GM18508 (cell line): ENCODE data around the gene PAX3.

Experiments
- ATAC-seq: cut with Tn5 transposase; IDR thresholded peaks from one replicate; pipeline ENCODE4 v1.9.1; 2021; ENCODE audit warnings: moderate number of reproducible peaks; ENCODE audit not compliant: insufficient read depth, unreplicated experiment

Gene PAX3

GRCh38 chr2:222298311-222299150, at the start of gene PAX3:
TSS of gene PAX3 (minus strand) at chr2:222298998. CDS start at chr2:222298615, 383 bp downstream.
- no peak for ATAC-seq

- no peak for ATAC-seq
These were observed 42.5 kb upstream of the PAX3 start for GRCh38 chr2:222341331-222341730.

DNA sequence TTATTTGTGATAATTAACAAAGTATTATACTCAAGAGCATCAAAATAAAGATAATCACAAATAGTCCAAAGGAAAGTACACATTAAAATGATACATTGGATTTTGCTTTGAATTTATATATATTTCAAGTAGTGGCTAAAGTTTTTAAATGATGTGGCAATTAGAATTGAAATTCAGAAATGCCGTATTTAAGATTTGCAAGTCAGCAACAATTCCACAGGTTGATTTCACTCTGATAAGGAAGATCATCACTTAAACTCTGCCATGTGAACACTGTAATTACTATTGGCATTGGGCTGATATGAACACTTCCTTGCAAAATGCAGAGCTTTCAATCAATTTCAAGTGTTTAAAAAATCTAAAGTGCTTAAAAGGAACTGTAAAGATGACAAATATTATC, 39.6 kb upstream of the PAX3 start:
- ATAC-seq, result no peak

- ATAC-seq, result no peak
These were observed 38.1 kb upstream of the PAX3 start for GRCh38 chr2:222336931-222337330.

- ATAC-seq, result no peak
These were observed 37.6 kb upstream of the PAX3 start for GRCh38 chr2:222336442-222336841.

- ATAC-seq, result no peak
These were observed 36.1 kb upstream of the PAX3 start for GRCh38 chr2:222334914-222335313.

- ATAC-seq, result no peak
These were observed 34.6 kb upstream of the PAX3 start for GRCh38 chr2:222333397-222333796.

- ATAC-seq, result no peak
These were observed 33.3 kb upstream of the PAX3 start for GRCh38 chr2:222332116-222332515.

DNA sequence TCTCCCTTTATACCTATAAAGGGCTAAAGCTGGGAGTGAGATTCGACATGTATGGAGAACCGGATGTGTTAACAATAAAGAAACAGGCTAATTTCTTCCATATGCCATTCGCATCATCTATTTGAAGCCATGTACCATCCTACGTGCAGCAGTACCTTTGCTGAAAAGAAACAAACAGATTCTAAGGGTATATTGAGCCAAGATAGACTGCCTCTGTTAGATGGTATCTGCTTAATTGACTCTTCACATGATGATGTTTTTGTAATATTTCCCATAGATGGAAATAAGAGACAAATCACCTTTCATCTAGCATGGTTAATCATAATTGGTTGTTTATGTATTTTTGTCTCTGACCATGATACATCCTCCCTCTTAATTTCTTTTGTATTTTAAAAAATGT, 32.1 kb upstream of the PAX3 start:
- ATAC-seq, result no peak

GRCh38 chr2:222322236-222322635, 23.4 kb upstream of the PAX3 start:
- peak; percentile 28 for ATAC-seq

DNA sequence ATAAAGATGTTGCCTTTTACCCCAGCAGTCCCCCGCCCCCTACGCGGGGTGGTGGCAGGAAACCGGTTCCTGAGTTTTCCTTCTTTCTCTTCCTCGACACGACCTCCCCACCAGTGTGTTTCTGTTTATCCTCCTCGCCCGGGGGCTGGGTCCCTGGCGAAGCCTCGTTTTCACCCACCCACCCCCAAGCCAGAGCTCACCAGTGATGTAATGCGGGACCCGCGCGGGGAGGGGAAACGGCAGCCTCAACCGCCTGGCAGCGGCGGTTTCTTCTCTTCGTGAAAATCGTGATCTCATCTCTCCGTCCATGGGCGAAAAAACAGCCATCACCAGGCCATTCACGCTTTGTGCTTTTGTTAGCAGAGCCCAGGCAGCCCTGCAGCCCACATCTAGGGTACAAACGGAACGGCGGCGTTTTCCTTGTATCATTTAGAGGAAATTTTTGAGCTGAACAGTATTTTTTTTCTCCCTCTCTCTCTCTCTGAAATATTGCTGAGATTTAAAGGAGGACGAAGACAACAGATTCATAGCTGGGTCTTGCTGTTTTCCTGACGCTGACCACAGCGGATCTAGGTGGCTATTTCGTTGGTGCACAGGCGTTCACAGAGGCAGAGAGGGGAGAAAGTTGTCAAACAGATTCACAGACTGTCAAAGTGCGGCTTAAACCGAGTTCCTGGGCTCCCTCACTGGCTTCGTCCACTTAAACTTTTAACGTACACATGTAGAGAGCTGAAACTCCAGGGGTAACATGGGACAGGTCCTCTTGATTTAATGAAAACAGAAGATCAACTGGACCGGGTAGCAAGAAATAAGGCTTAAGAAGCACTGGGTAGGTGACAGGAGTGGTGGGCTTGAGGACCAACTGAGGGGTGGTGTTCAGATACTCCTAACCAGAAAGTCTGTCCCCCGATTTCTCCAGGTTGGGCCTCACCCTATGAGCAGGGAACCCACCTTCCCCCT, 21.9 kb upstream of the PAX3 start:
- no peak for ATAC-seq

DNA sequence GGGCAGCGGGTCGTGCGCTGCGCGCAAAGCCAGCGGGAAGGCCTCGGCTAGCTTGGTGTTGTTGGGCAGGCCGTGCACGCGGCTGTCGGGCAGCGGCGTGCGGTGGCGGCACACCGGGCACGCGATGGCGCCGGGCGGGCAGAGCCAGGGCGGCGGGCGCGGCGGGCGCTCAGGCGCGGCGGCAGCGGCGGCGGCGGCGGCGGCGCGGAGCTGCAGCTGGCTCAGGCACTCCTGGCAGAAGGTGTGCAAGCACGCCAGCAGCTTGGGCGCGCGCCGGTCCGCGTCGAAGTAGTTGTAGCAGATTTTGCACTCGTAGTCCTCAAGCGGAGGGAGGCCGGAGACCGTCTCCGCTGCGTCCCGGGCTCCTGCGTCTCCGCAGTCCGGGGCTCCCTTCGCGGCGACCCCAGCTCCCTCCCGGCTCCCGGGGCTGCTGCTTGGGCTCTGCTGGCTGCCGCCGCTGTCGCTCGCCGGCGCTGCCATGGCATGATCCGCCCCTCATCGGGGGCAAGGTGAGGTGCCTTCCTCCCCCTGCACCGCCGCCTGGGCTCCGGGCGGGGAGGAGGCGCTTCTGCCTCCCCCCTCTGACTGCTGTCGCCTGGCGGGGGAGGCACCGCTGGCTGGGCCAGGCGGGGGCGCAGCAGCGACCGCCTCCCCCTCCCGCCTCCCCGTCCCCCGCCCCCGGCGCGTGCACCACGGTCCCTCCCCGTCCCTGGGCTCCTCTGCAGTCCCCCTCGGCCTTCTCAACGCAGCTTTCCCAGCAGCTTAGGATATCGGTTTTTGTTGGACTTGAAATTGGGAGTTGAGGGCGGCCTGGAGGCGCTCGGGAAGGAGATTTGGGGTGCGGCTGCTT, 21.0 kb upstream of the PAX3 start:
- no peak for ATAC-seq

GRCh38 chr2:222318712-222319585, 20.2 kb upstream of the PAX3 start:
- no peak for ATAC-seq

DNA sequence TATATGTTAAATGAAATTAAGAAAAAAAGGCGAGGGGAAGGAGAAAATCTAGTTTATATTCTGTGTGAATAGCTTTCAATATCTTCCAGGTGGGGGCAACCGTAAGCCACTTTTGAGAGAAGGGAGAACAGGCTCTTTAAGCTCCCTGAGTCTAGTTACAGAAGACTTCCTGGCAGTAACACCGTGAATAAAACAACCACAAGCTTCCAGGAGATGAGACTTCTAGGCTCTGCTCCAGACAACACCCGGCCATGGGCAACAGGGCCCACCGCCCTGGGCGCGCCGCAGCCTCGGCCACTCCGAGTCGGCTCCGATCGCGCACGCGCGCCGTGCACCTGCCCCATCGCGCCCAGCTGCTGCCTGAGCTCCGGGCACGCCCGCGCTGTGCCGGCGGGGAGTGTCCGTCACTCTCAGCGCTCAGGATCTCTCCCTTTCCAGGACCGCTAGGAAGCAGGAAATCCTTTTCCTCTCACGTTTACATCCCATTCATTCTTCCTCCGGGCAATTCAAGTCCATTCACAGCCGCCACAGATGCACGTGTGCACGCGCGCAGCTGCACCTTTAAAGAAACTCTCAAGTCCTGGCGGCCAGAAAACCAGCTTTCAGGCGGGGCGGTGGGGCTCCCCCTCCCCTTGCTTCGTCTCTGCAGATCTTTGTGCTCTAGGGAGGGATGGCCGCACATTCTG, 19.4 kb upstream of the PAX3 start:
- peak; percentile 26 for ATAC-seq

- ATAC-seq, result no peak
These were observed 16.8 kb upstream of the PAX3 start for GRCh38 chr2:222315443-222316121.

DNA sequence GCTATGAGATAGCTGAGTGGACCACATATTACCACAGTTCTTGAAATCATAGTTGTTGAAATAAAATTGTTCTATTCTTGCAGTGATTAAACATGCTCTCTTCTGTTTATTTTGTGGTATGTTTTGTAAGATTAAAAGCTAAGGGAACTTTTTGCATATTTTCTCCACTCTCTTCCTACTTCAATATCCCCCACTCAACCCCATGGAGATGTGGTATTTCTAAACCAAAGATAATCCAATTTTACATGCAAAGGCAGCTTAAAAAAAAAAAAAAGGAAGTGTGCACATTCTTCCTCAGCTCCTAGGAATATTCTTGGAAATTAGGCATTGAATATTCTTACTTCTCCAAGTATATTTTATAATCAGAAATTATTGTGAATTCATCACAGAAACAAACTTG, 15.0 kb upstream of the PAX3 start:
- no peak for ATAC-seq

DNA sequence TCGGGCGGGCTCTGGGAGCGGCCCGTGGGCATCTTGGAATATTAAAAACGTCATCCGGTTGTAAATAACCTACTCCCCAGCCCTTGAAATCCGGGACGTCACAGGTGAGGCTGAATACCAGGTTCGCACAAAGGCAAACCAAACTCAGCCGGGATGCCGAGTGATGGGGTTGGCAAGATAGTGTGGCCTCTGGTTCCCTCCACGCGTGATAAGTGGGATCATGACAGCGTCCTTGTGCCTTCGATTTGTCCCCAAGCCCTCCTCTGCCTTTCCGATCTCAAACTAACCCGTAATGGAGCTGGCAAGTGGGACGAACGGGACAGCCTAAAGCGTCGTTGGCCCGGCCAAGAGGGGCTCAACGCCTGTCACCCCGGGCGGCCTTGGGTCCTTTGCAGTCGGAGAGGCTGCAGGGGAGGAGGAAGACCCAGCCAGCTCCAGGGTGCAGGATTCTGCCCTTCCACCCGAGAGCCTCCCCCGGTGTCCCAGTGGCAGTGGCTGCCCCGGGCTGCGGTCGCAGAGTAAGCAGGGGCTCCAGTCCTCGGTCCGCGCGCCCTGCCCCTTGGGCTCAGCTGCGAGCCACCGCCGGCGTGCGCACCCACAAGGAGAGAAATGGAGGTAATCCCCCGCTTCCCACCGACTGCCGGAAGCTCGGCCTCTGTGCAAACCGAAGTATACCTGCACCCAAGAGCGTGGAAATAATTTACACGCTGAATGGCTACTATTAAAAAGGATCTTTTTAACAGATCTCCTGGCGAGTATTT, 13.4 kb upstream of the PAX3 start:
- ATAC-seq, result no peak
